NCI-H2196 (cell line): Measurements from ENCODE around the gene CYREN.

Source experiments
- DNase-seq: peaks from one replicate; lab custom pipeline; 2025; ENCODE audit not compliant: unreplicated experiment; lab: John Stamatoyannopoulos, UW

Gene CYREN

DNA sequence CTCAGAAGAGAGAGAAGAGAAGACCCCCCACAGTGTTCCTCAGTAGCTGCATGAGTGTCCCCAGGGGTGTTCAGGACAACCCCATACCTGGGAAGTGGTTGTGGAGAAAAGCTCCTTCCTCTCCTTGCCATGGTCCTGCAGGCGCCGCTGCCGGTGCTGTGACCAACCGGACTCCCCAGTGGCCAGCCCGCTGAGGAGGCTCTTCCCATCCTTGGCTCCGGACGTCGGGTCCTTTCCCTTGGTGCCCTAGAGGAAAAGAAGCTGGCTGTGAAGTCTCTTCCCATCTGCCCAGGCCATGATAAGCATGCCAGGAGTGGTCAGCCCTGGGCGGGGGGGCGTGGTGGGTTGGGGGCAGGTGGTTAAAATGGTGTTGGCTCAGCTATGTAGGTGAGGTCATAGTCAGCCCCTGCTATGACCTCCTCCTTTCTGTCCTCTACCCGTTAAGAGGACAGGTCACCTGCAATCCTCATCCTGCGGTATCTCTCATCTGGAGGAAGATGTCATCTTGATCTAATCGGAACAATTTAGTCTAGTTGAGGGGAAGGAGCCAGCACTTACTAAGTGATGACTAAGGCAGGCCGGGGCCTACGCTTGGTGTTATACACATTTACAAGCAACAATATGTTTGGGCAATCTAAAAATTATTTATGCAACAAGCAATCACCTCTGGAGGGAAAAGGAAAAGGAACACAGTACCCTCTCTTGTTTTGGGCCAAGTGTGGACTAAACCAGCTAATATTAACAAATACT, 27.6 kb upstream of the CYREN start:
- DNase-seq = no peak

DNA sequence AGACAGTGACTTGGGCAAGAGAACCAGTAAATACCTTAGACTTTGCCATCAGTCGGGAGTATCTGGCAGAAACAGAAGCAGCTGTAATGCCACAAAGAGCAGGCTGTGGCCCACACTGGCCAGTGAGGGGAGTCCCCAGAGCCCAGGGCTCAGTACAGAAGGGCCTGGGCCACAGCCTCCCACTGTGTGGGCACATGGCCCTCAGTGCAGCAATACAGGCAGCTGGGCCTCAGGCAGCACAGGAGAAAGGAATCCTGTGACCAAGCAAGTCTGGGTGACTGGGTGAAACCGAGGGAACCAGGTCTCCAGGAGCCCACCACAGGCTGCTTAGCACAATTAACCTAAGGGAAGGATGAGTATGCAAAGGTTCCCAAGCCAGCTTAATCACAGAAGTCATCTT, 26.8 kb upstream of the CYREN start:
- DNase-seq = no peak

DNA sequence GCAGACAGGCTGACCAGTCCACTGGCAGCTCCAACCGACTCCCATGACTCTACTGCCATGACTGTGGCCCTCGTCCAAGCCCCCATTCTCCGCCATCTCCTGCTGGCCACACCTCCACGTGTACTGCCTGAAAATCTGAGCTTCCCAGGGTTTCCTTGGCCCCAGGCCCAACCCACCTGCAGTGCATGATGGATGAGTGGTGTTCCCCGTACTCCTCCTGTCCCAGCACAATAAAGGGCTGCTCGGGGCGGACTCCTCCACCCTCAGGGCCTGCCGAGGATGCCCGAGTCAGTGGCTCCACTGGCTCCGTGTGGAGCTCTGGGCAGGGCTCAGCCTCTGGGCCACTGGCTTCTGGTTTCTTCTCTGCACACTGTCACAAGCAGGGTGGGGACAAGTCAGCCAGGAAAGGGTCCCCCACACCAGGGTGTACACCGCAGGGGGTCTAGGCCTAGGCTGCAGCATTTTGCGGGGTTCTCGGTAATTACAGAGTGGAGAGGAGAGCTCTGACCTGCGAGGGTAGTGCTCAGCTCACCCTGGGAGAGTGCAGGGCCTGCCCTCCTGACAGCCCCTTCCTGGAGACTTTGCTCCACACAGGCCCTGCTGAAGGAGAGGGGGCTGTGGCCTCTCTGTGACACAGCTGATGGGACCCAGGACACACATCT, 25.6 kb upstream of the CYREN start:
- DNase-seq = no peak

DNA sequence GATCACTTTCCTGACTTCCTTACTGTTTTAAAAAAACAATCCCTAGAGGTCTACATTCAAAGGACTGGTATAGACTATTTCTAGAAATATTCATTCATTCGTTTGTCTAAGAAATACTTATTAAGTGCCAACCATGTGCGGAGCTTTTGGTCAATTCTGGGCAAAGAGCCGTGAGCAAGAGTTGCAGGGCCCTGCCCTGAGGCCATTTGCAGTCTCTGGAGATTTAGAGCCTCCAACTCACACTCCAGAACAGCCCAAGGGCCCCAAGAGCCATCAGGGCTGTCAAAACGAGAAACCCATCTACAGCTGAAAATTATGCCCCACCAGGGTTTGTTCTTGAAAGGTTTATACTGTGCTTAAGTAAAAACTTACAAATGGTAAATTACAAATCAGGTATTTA, 24.6 kb upstream of the CYREN start:
- no peak for DNase-seq

DNA sequence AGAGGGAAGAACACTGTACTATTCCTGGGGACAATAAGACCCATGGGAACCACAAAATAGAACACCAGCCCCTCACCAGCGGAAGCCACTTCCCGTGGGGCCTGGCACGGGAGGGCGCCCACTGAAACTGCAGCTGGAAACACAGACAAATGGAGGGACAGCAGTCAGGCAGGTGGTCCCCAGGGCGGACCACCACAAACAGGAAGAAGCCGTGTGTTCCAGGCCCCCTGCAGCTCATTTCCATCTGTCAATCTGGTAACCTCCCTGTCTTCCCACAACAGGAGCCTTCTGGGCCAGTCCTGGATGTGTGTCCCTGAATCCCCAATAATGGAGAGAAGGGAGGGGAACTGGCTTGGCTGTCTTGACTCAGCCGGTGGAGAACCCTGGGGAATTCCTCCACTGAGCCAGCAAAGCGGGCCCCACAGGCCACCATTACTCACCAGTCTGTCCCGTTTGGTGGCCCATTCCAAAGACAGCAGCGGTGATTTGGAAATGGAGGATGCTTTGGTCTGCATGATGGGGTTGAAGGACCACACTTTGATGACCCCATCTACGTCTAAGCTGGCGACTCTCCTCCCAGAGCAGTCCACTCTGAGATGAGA, 24.1 kb upstream of the CYREN start:
- no peak for DNase-seq

DNA sequence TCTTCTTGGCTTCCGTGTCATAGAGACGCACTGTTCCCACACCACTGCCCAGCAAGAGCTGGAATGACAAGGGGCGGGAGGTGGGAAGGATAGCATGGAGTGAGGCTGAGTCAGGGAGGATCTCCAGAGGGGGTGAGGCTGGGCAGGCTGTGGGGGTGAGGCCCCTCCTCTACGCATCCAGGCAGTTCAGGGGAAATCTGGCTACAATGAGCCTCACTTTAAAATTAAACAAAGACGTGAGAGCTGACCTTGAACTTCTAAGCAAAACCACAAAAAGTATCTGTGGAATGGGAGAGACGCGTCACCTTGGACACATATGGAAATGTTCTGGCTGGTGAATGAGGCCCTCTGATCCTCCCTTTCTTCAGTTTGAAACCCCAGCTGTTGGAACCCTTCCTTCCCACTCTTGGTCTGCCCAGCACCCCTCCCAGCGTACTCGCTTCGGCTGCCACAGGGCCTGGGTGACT, 23.1 kb upstream of the CYREN start:
- no peak for DNase-seq

DNA sequence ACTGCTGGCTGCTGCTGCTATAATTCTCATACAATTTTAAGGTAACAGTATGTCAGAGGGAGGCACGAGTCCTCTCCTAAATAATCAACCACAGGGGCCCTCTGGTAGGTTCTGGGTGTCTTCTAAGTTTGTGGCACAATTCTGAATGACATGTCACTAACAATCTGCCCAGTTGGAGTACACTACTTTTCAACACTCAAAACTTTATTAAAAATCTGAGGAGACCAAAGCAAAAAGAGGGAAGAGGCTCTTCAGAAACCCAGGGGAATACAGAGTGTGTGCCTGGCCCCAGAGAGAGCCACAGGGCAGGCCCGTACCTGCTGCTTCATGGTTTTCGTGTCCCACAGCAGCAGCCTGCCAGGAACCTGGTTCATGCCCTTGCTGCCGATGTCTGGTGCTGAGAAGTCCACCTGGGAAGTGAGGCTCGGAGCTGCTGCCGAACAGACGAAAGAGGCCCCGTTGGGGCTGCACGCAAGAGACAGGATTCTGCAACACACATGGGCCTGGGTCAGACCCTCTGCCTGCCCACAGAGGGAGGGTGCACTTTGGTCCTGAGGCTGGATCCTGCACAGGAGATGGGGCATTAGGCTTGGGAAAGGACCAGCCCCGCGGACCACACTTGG, 22.5 kb upstream of the CYREN start:
- no peak for DNase-seq

DNA sequence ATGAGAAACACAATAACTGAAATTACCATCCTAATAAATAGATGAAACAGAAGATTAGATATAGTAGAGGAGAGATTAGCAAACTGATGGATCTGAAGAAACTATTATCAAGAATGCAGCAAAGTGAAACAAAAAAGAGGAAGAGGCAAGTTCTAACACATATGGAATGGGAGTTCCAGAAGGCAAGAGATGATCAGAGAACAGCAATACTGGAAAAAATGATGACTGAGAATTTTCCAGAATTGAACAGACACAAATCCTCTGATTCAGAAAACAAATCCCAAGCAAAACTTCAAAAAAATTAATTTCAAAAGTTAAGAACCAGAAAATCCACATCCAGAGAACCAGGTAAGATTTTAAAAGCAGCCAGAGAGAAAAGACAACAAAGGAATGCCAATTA, 20.2 kb upstream of the CYREN start:
- DNase-seq = no peak

DNA sequence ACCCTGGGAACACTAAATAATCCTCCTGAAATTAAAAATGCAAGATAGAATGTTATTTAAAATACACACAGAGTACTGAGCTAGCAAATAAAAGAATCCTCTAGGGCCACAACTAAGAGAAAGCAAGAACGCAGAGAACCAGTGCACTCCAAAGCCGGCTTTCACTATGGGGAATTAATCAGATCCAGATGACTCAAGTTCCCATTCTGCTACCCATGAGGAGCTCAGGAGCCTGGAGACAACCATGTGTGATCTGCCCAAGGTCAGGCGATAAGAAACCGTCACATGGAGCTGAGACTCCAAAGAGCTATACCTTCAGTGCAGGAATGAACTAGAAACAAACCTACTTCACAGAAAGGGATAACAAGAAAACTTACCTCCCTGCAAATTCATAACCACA, 19.5 kb upstream of the CYREN start:
- DNase-seq = no peak

DNA sequence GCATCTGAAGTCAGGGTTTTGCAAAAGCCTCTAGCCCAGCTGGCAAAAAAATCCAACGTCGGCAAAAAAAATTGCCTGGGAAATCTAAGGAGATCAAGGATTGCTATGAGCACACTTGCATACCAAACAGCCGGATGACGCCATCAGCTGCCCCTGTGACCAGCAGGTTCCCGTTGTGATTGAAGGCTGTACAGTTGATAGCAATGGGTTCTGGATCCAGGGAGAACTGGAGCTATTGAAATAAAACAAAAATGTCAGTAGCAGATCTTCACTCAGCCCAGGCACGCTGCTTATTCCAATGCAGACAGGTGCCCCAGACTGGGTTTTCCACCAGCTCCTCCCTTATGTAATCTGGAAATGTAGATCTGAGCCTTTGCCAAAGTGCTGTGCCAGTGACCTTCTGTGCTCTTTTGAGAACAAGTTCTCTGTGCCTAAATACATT, 18.7 kb upstream of the CYREN start:
- DNase-seq = no peak

DNA sequence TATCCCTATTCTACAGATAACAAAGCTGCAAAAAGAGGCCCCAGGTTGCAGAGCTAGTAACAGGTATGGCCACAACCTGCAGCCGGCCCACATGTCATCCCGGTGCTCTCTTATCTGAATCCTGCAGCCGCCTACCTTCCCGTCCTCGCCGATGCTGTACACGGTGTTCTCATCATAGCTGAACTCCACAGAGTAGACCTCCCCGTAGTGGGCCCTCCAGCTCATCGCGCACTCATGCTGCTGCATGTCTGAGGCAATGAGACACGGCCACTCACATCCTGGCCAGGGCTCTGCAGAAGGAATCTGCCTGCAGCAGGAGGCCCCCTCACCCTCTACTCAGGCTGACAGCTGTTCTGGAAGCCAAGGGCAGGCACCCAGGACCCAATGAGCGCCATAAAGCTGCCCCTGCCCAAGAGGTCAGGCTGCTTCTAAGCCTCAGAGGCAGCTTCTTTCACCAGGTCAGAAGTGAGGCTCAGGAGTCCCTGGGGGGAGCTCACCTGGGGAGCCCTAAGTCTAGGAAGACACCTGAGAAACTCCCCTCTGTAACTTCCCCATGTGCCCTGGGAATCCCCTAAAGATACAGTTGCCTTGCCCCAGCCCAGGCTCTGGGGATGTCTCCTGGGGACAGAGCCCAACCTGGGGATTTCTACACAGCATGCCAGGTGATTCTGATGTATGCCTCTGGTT, 17.9 kb upstream of the CYREN start:
- no peak for DNase-seq

DNA sequence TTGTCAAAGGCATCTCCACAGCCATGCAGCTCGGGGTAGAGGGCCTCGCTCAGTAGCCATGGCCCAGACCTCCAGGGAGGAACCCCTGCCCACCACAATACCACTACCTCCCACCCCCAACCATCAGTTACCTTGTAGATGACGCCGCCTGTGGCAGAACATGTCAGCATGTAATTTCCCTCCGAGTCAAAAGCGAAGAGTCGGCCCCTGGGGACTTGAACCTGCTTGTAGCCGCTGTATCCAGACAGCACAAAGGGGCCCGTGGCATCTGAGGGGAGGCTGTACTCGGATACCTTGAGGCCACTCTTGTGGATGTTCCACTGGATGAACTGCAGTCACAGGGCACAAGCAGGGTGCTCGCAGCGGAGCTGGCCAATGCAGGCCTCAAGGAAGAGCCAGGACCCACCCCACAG, 16.3 kb upstream of the CYREN start:
- no peak for DNase-seq

DNA sequence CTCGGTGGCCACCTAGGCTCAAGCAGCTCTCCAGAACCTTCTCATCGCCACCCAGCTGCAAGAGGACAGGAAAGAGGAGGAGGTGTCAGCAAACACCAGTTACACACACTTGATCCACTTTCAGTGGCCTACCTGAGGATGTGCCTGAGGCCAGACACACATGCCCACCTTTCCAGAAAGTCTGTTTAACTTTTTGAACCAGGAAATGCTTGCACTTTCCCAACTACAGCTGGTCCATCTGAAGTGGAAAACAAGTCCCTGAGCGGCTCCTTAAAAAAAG, 15.7 kb upstream of the CYREN start:
- no peak for DNase-seq

DNA sequence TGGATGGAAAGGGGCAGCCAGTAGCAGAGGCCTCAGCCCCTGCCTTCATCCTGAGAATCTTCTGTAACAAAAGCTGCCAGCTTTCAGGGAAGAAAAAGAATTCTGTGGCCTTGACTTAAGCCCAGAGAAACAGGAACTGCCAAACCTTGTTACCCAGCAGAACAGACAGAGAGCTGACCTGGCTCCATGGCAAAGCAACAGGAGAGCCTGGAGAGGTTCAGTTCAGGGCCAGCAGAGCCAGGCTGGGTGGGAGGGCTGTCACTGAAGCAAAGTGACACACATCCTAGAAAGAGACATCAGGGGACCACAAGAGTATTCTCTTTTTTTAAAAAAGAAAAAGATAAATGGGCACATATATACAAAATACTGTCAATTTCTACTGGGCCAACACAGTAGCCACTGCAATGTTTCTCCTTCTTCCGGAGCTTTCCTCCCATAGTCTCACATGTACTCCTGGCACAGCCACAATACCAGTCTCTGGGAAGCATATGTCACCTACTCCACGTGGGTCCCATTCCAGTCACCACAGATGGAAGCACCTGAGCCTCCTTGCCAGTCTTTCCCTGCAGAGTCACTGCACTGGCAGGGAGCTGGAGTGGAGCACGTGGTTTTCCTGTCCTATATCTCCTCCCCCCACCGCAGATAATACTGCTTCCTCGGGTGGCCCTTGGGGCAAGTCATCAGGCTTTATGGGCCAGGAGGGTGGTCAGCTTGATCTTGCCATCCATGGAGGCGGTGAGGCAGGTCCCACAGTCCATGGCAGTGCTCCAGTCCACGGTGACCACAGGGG, 15.2 kb upstream of the CYREN start:
- DNase-seq = no peak

DNA sequence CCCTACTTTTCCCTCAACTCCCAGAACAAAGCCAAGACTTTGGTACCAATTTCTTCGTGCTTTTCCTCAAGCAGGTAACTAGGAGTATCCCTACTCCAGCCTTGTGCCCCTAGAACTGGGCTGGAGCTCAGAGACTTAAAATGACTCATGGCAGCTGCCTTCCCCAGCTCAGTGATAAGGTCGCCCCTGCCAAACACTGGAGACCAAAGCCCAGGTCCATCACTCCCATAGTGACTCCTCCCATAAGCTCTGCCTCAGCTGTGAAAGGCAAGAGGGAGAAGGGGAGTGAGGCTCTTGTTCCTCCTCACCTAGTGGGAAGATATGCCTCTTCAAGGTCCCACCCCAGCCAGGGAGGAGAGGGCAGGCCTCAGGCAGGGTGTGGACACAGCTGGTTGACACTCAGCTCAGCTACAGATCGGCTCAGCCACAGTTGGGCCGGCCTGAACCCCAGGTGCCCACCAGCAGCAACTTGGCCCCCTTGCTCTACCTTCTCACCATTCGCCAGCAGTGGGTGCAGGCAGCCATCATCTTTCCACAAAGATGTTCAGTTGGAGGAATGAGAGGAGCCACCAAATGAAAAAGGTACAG, 13.8 kb upstream of the CYREN start:
- no peak for DNase-seq

DNA sequence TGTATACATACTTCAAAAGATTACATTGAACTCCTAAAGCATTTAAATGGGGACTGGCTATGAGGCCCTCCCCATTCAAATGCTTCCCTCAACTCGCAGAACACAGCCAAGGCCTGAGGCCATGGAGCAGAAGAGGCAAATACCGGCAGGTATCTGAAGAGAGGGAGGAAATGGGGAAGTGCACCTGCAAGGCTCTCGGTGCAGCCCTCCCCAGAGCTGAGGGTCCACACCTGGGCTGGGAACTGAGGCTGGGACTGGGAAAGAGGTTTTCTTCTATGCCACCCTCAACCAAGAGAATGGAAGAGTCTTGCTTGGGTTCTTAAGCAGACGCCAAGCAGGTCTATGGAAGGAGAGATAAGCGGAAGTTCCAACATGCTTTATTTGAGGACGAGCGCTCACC, 13.0 kb upstream of the CYREN start:
- no peak for DNase-seq

DNA sequence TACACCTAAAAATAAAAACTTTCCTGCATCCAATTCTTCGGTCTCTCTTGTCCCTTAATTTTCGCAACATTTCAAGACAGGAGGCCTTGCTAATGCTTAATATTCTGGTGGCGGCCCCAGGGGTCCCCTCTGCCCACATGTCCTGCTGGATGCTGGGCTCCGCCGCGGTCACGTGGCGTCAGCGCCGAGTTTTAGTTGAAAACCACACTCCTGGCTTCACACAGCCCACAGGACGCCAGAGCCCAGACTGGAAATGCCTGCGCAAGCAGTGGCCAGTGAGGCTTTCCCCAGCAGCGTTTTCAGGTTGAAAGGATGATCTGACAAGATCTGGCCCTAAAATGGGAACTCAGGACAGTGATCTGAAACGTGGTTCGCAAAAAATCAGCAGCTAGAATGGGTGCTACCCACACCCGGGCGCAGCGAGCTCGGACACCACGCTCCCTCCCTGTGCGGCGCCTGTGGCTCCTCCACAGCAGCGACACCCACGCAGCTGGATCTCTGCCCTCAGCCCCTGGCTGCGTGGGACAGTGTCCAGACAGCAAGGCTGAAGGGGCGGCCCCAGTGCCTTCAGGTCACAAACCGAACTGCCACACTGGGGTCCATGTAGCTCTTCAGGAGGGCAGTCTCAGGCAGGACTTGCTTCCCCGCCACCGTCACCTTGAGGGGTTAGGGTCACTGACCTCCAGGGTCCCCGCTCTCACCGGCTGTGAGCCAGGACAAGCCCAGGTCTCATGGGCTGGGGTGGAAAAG, 11.6 kb upstream of the CYREN start:
- DNase-seq = no peak

DNA sequence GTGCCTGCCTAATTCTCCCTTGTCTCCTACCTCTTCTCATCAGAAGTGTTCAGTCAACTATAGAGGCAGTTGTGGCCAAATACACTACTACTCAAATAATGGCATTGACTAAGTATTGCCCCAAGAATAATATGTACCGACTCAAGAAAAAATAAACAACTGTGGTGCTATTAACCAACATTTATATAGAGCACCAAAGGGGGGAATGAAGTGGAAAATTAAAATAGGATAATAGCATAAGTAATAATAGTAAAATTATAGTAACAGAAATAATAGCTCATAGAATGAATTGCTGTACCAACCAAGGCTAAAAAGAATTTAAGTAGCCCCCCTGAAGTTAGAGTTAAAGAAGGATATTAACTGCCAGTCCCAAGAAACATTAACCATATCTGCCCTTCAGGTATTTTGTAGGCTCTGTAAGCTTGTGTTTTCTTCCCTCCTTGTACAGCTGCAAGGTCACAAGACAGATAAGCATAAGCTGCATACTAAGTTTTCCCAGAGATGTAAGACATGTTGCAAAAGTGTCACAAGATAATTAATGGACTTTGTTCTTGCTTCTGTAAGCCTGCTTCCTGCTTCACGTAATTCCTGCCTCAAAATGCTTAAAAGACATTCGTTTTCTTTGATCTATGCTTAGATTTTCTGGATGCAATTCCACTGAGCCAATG, 10.9 kb upstream of the CYREN start:
- no peak for DNase-seq

DNA sequence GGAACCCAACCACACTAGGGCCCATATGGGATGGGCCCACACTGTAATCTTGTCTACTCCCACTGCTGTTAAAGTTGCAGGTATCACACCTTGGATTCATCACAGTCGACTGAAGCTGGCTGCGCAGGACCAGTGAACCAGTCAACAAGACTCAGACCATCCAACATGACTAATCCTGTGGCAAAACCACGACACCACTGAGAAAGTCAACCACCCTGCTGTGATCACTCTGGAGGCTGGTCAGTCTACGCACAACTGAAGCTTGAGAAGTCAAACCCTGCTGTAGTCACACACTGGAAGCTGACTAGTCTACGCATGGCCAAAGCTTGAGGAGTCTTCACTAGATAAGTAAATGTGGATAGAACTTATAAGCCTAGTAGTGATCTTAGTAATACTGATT, 9.6 kb upstream of the CYREN start:
- DNase-seq = no peak
